Stimulated activated CD4-positive, alpha-beta T cell treated with anti-CD3 and anti-CD28 coated beads, Interleukin-2, amount 100 ng/mL, for 4 hours (primary cell): ENCODE measurements around the gene RASA4B.
"Not testable (repeated sequence)": the region's sequence is repeated elsewhere in the genome, so short reads cannot be mapped to it uniquely, and the experiment has no call there.

Experiments
- DNase-seq: peaks from one replicate; pipeline ENCODE4 v3.0.0-alpha.2; 2020; ENCODE audit warnings: low read depth

RASA4B gene

GRCh38 chr7:102511860-102512522 is 5.6 kb downstream of the RASA4B start:
- DNase-seq, result not testable (repeated sequence)

GRCh38 chr7:102510575-102510974 is 7.0 kb downstream of the RASA4B start:
- DNase-seq, result not testable (repeated sequence)

GRCh38 chr7:102507410-102508088 is 10.0 kb downstream of the RASA4B start:
- not testable (repeated sequence) for DNase-seq

GRCh38 chr7:102505298-102506185 is 12.0 kb downstream of the RASA4B start:
- not testable (repeated sequence) for DNase-seq

GRCh38 chr7:102503141-102503540 is 14.4 kb downstream of the RASA4B start:
- not testable (repeated sequence) for DNase-seq

GRCh38 chr7:102498321-102498720 is 19.3 kb downstream of the RASA4B start:
- not testable (repeated sequence) for DNase-seq

- not testable (repeated sequence) for DNase-seq
Measured at GRCh38 chr7:102497308-102497707, 20.3 kb downstream of the RASA4B start.

- DNase-seq, result not testable (repeated sequence)
Measured at GRCh38 chr7:102496861-102497260, 20.7 kb downstream of the RASA4B start.

GRCh38 chr7:102494473-102495149 is 23.0 kb downstream of the RASA4B start:
- DNase-seq, result not testable (repeated sequence)

GRCh38 chr7:102494026-102494425 is 23.6 kb downstream of the RASA4B start:
- not testable (repeated sequence) for DNase-seq

- not testable (repeated sequence) for DNase-seq
Measured at GRCh38 chr7:102493220-102493935, 24.2 kb downstream of the RASA4B start.

- DNase-seq, result not testable (repeated sequence)
Measured at GRCh38 chr7:102490529-102491075, 27.0 kb downstream of the RASA4B start.

- DNase-seq, result not testable (repeated sequence)
Measured at GRCh38 chr7:102484317-102484716, 33.3 kb downstream of the RASA4B start.

GRCh38 chr7:102481962-102482361 is 35.6 kb downstream of the RASA4B start:
- not testable (repeated sequence) for DNase-seq

GRCh38 chr7:102479982-102480637 is 37.5 kb downstream of the RASA4B start:
- not testable (repeated sequence) for DNase-seq

GRCh38 chr7:102479209-102479584 is 38.4 kb downstream of the RASA4B start:
- not testable (repeated sequence) for DNase-seq

GRCh38 chr7:102478314-102479208 is 39.0 kb downstream of the RASA4B start, which contains the start of gene POLR2J:
TSS of gene POLR2J (minus strand) at chr7:102478922. CDS start at chr7:102478860, 62 bp downstream.
- peak; percentile 84 for DNase-seq

GRCh38 chr7:102474736-102475435 is 42.7 kb downstream of the RASA4B start:
- DNase-seq, result not testable (repeated sequence)
